ENCODE results near the gene KCTD18. TPM values are rescaled to one million over a fixed set of nuclear protein-coding genes. Genes with fewer than 3 reads are reported as not detected.

KCTD18 gene
- total RNA-seq, 1 donor = 24.9 TPM

GRCh38 chr2:200490001-200490400 is 19.9 kb downstream of the KCTD18 start:
- no peak for TF ChIP-seq CTCF (IDR thresholded peaks at IDR 0.05; ENCODE audit: insufficient read depth, low read length)
- no peak for DNase-seq (ENCODE audit: low read depth)

GRCh38 chr2:200488169-200488568 is 21.7 kb downstream of the KCTD18 start:
- no peak for DNase-seq (ENCODE audit: low read depth)
- H3K4me3 ChIP-seq (ENCODE audit: low read depth, low read length) = no peak overlapping the region
- no peak for TF ChIP-seq CTCF (IDR thresholded peaks at IDR 0.05; ENCODE audit: insufficient read depth, low read length)

More at GRCh38 chr2:200490001-200490400, 19.9 kb downstream of the KCTD18 start:
- no peak overlapping the region for H3K4me3 ChIP-seq (ENCODE audit: low read depth, low read length)

GRCh38 chr2:200486529-200486928 is 23.3 kb downstream of the KCTD18 start:
- DNase-seq (ENCODE audit: low read depth) = no peak
- no peak for TF ChIP-seq CTCF (IDR thresholded peaks at IDR 0.05; ENCODE audit: insufficient read depth, low read length)
- no peak overlapping the region for H3K4me3 ChIP-seq (ENCODE audit: low read depth, low read length)

- DNase-seq (ENCODE audit: low read depth) = no peak
- no peak for TF ChIP-seq CTCF (IDR thresholded peaks at IDR 0.05; ENCODE audit: insufficient read depth, low read length)
- H3K4me3 ChIP-seq (ENCODE audit: low read depth, low read length) = no peak overlapping the region
Measured at GRCh38 chr2:200484934-200485333, 24.9 kb downstream of the KCTD18 start.

- peak; percentile 27 for DNase-seq (ENCODE audit: low read depth)
- no peak overlapping the region for H3K4me3 ChIP-seq (ENCODE audit: low read depth, low read length)
- TF ChIP-seq CTCF (IDR thresholded peaks at IDR 0.05; ENCODE audit: insufficient read depth, low read length) = peak; percentile 50
Measured at GRCh38 chr2:200483729-200484198, 26.1 kb downstream of the KCTD18 start.

DNA sequence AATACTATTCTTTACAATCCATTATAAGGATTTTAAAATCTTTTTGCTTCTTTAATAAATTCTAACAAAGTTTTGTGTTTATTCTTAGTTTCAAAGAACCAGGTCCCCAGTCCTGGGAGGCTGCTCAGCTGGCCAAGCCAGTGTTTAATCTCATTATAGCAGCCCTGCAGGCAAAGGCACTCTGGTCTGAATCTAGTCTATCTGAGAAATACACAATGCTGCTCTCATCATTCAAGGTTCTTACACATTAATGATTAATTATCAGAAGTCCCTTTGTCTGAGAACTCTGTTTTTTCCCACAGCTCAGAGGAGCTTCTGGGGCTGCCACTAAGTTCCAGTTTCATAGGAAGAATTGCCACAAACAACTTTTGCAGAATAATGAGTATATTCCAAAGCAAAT is 27.7 kb downstream of the KCTD18 start:
- no peak for TF ChIP-seq CTCF (IDR thresholded peaks at IDR 0.05; ENCODE audit: insufficient read depth, low read length)
- DNase-seq (ENCODE audit: low read depth) = no peak
- H3K4me3 ChIP-seq (ENCODE audit: low read depth, low read length) = no peak overlapping the region

DNA sequence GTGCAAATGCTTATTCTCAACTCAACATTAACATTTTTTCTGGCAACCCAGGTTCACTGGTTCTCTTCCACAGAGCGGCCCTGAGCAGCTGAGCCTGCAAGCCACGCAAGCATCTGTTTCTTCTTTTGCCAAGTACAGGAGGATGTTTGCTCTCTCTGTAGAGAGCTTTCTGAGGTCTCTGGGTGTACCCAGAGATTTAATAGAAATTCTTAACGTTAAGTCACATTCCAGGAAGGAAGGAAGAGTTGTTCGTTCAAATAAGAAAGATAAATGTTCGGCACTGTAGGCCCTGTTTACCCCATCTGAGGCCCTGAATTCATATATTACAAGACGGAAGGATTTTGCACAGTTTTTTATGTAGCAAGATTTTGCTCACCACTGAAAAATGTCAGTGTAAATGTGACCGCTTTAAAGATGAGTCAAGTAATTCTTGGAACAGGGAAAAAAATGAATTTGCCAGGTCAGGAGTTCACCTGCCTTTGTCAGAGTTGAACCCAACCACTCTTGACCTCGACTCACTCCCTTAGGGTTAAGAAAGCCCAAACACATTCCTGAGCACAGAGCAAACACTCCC is 30.1 kb downstream of the KCTD18 start:
- TF ChIP-seq CTCF (IDR thresholded peaks at IDR 0.05; ENCODE audit: insufficient read depth, low read length) = no peak
- DNase-seq (ENCODE audit: low read depth) = peak; percentile 67
- H3K4me3 ChIP-seq (ENCODE audit: low read depth, low read length) = no peak overlapping the region
